NCI-H1436 treated with DMSO at 0.1 percent for 48 hours (cell line): Measurements from ENCODE around the gene INHA.

Experiments used
- DNase-seq: peaks from one replicate; lab custom pipeline; 2025; lab: John Stamatoyannopoulos, UW

The INHA gene

GRCh38 chr2:219572237-219573001, at the start of gene INHA:
INHA (plus strand) TSS chr2:219572310; CDS start chr2:219572375, 65 bp downstream.
- DNase-seq = no peak

DNA sequence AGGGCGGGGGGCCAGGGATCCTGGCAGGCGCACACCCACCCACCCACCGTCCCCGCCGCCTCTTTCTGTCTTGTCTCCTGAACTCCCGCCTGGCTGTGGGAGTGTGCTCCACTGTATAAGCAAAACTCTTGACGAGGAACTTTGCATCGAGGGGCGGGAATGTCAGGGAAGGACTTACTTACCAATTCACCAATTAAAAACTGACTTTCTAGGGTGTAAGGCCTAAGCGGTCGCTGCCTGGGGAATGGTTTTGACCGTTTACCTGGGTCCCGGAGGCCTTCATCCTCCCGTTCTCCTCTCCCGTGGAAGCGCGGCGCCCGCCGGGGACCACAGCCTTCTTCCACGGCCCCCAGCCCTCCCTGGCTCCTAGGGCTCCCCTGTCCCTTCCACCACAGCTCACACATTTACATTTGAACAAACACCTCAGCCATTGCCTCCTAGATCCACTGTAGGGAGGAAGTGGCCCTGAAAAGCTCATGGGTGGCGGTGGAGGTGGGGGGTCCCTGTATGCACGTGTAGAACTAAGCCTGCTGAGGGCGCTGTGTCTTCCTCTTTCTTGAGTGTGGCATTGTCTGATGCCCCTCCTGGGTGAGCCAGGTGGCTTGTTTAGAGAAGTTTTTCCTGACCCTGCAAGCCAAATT, 49.0 kb upstream of the INHA start:
- no peak for DNase-seq

DNA sequence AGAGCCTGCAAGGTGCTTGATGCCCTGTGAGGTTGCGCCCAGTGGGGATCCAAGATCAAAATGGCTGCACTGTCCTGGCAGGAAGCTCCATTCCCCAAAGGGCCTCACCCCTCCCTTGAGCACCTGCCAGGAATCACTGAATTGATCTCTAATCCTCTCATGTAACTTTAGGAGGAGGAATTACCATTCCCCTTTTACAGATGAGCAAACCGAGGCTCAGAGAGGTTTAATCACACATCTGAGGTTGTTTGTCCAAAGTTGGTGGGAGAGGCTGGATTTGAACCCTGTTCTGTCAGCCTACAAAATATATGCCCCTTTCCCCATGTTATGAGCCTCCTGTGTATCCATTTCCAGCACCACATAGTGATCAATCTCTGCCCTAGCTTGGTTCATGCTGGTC, 47.3 kb upstream of the INHA start:
- DNase-seq = no peak

DNA sequence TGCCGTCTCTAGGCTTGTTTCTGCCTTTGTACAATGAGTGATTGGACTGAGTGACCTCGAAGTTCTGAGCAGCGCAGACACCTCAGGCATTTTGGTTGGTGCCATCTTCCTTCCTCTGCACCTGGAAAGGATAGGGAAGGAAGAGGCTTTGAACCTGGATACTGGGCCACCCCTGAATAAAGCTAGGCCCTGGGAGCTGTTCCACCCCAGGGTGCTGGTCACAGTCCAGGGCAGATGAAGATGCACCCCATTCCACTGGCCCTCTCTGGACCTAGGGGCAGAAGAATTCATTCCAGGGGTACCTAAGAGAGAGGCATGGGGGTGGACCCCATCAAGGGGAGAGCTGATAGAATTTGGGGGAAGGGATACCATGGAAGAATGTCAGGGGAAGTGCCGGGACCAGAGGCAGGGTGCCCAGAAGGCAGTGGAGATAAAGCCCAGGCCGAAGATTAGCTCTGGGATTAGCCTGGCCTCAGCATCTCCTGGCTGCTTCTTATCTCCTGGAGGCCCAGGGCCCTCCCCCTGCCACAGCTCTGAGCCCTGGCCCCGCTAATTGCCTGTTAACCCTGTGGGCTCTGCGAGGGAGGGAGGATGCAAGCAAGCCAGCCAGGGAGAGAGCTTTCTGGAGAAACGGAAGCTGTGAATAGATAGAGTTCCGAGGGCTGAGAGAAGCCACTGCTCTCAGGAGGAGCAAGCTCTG, 46.4 kb upstream of the INHA start:
- no peak for DNase-seq

DNA sequence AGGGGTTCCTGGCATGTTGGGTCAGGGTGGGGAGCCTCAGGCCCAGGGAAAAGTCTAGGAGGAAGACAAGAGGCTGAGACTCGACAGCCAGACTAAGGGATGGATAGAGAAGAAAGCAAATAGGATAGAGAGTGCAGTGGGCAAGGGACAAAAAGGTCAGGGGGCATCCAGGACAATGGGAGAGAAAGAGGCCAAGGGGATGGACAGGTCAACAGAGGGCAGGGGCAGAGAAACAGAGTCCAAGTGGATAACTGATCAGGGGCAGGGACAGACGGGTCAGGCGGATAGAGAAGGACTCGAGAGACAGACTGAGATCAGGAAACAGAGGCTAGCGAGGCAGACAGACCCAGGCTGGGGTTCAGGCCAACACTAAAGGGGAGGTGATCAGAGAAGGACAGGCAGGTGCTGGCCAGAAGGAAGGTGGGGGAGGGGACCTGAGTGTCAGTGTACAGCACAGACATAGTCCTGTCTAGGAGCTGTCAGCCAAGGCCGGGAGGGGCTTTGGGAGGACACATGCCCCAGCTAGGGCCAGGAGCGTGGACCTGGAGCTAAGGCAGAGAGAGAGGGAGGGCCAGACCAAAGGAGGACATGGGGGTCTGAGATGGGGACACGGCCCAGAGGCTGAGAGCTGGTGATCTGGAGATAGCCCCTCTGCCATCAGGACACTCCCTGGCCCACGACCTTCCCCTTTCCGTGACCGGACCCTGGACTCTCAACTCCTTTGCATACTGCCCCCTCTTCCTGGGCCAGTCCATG, 45.6 kb upstream of the INHA start:
- no peak for DNase-seq

- no peak for DNase-seq
These were observed 45.1 kb upstream of the INHA start for GRCh38 chr2:219527076-219527394.

DNA sequence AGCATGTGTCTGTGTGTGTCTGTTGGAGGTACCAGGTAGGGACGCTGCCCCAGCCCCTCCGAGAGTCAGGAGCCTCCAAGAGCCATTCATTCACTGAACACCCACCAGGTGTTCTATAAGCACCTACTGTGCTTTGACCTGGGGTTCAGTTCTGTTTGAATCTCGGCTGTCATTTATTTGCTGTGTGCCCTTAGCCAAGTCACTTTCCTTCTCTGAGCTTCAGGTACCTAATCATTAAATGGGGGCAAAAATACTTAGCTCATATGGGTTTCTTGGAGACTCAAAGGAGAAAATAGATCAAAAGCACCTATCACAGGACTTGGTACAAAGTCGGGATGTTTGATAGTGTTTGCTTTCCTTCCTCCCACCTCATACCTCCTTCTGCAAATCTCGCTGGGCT, 44.6 kb upstream of the INHA start:
- DNase-seq = no peak

GRCh38 chr2:219530048-219530963, 41.8 kb upstream of the INHA start:
- no peak for DNase-seq

- no peak for DNase-seq
These were observed 40.3 kb upstream of the INHA start for GRCh38 chr2:219531639-219532377.

DNA sequence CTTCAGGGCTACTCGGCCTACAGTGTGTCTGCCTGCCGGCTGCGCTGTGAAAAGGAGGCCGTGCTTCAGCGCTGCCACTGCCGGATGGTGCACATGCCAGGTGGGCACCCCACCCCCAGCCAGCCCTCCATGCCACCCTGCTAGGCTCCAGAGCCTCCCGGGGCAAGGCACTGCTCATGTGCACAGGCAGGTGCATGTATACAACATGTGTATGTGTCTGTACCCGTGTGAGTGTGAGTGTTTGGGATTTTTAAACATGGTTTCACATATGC, 39.8 kb upstream of the INHA start:
- no peak for DNase-seq

DNA sequence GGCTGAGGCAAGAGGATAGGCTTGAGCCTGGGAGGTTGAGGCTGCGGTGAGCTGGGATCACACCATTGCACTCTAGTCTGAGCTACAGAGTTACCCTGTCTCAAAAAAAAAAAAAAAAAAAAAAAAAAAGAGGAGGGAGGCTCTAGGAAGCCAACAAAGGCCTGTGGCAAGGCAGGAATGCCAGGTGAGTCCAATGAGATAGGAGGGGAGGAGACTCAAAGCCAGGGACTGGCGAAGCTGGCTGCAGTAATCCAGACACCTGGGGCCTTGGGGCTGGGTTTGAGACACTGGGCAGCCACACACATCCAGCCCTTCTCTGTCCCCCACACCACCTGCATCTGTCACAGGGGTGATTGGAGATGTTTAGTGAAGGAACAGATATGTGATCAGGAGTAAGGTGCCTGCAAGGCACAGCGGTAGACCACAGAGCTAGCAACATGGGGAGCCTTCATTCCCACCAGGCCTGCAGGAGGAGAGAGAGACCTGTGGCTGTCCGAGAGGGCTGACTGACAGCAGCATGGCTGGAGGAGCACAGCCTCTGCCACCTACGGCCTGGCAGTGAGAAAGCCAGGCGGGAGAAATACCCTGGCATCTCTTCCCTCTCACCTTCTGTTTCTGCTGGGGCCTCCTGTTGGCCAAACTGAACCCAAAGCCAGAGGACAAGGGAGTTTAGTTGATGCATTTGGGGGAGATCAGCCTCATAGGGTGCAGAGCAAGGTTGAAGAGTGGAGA, 38.0 kb upstream of the INHA start:
- no peak for DNase-seq

- DNase-seq = no peak
These were observed 35.7 kb upstream of the INHA start for GRCh38 chr2:219536425-219536824.

DNA sequence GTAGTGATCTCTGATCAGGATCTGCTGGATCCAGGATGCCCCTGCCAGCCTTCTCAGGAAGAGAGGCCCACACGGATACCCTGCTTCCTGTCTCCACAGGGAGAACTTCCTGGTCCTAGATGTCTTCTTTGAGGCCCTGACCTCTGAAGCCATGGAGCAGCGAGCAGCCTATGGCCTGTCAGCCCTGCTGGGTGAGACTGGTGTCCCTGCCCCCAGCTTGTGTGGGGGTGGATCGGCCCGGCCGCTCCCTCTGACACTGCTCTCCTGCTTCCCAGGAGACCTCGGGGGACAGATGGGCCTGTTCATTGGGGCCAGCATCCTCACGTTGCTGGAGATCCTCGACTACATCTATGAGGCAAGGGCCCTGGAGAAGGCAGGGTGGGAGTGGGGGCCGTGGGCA, 35.1 kb upstream of the INHA start:
- no peak for DNase-seq

- DNase-seq = no peak
These were observed 34.2 kb upstream of the INHA start for GRCh38 chr2:219537657-219538488.

- no peak for DNase-seq
These were observed 33.6 kb upstream of the INHA start for GRCh38 chr2:219538504-219538951.

GRCh38 chr2:219538956-219539788, 32.9 kb upstream of the INHA start:
- DNase-seq = no peak

GRCh38 chr2:219539926-219540678, 32.0 kb upstream of the INHA start:
- DNase-seq = no peak
